HG02885 (cell line): ENCODE results near the gene DENND5B.
A peak's percentile ranks its signal among the peaks of the same experiment; 100 is the strongest.
"Not testable (repeated sequence)": the region's sequence is repeated elsewhere in the genome, so short reads cannot be mapped to it uniquely, and the experiment has no call there.

Source experiments
- ATAC-seq: cut with Tn5 transposase; IDR thresholded peaks from one replicate; pipeline ENCODE4 v1.9.1; 2021; ENCODE audit warnings: mild to moderate bottlenecking; ENCODE audit not compliant: unreplicated experiment, poor library complexity

Gene DENND5B

GRCh38 chr12:31403099-31403607 is 187.8 kb downstream of the DENND5B start:
- ATAC-seq, result peak; percentile 79

- ATAC-seq, result no peak
Measured at GRCh38 chr12:31393004-31393550, 197.9 kb downstream of the DENND5B start.

DNA sequence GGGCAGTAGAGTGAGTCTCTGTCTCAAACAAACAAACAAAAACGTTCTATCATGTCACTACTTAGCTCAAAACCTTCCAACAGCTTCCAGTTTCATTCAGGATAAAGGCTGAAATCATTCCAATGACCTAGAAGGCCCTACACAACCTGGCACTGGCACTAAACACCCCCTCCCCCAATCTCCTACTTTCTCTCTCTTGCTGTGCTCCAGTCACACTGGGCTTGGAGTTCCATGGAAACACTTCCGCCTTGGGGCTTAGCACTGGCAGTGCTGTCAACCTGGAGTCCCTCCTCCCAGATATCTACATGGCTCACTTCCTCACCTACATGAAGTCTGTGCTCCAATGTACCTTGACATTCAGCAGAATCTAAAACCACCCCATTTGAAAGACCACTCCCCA is 199.9 kb downstream of the DENND5B start:
- no peak for ATAC-seq

GRCh38 chr12:31388713-31389112 is 202.2 kb downstream of the DENND5B start:
- ATAC-seq, result no peak

DNA sequence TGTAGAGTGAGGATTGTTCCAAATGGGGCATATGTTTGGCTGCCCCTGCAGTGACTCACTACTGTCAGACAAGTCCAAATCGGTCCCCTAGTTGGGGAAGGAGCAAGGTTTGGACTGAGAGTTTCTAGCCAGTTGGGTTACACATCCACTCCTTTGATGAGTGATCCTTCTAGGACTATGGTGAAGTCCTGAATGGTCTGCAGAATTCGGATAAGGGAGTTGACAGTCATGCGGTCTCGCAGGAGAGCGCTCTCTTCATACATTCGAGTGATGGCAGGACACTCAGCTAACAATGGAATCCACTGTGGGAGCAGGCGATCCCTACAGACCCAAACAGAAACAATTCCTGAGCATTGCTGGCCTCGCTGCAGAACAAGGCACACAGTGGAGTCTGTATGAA is 203.5 kb downstream of the DENND5B start:
- ATAC-seq, result no peak

DNA sequence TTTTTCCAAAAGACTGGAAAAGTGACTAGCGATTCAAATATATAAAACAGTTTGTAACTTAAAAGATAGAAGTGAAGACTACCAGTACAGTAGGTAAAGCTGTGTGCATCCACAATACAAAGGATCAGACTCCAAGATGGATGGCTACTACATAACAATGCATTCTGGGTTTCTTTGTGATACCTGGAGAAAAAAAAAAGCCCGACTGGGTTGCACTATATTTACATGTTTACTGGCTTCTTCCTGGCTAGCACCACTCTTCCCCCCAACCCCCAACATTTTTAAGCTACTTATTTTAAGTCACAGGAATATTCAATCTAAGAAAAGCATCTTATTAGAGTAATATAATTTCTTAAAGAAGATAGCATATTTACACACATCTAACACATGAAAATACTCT is 203.9 kb downstream of the DENND5B start:
- no peak for ATAC-seq

- ATAC-seq, result no peak
Measured at GRCh38 chr12:31386364-31386777, 204.6 kb downstream of the DENND5B start.

DNA sequence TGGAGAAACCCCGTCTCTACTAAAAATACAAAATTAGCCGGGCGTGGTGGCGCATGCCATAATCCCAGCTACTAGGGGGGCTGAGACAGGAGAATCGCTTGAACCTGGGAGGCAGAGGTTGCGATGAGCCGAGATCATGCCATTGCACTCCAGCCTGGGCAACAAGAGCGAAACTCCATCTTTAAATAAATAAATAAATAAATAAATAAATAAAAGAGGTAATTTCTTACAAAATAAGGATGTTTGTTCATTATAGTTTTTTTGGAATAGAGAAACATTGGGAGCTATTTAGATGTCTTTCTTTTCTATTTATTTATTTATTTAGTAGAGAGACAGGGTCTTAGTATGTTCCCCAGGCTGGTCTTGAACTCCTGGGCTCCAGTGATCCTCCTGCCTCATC is 213.7 kb downstream of the DENND5B start:
- ATAC-seq, result not testable (repeated sequence)

DNA sequence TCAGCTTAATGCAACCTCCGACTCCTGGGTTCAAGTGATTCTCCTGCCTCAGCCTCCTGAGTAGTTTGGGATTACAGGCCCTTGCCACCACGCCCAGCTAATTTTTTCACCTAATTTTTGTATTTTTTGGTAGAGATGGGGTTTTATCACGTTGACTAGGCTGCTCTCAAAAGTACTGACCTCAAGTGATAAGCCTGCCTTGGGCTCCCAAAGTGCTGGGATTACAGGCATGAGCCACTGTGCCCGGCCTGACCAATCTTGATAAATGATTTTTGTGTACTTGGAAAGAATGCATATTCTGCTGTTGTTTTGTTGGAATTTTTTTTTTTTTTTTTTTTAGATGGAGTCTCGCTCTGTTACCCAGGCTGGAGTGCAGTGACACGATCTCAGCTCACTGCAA is 215.5 kb downstream of the DENND5B start:
- ATAC-seq, result not testable (repeated sequence)

DNA sequence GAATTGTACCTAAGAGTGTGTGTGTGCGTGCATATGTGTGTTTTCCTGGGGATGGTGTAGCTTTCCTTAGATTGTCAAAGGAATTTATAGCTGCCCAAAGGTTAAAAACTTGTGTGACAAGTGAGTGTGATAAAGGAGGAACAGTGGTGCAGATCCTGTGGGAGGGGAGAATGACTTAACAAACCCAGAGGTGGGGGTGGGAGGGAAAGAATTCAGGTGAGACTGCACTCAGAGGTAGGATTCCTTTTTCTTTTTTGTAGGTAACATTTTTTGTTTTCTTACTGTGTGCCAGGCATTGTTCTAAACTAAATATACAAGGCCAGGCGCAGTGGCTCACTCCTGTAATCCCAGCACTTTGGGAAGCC is 219.7 kb downstream of the DENND5B start:
- no peak for ATAC-seq

DNA sequence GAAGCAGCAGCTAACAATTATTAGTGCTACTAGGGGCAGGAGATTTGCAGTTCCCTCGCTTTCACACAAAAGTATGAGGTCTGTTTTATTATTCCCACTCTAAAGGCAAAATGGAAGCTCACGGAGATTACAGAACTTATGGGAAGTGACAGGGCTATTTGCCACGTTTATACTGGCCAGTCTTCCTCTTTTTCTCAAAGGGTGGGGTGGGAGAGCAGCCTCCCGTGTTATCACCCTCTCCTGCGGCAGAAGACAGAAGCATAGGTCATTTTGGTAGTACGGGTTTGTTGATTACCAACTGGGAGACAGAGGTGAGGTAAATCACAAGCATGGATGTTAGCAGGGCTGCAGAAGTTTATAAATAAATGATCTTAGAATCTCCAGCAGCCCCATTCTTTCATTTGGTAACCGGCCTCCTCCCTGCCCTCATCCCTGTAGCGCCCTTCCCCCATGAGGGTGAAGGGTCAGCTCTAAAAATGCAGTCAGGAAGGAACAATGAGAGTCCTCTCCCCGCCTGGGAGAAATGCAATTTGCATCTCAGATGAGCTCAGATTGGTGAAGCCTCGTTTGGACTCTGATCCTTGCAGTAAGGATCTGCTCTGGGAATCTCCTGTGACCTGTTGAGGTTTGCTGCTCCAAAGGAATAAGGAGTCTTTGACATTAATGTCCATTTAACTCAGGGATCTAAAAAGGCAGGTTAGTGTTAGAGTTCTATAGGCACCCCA is 220.2 kb downstream of the DENND5B start:
- ATAC-seq, result no peak

DNA sequence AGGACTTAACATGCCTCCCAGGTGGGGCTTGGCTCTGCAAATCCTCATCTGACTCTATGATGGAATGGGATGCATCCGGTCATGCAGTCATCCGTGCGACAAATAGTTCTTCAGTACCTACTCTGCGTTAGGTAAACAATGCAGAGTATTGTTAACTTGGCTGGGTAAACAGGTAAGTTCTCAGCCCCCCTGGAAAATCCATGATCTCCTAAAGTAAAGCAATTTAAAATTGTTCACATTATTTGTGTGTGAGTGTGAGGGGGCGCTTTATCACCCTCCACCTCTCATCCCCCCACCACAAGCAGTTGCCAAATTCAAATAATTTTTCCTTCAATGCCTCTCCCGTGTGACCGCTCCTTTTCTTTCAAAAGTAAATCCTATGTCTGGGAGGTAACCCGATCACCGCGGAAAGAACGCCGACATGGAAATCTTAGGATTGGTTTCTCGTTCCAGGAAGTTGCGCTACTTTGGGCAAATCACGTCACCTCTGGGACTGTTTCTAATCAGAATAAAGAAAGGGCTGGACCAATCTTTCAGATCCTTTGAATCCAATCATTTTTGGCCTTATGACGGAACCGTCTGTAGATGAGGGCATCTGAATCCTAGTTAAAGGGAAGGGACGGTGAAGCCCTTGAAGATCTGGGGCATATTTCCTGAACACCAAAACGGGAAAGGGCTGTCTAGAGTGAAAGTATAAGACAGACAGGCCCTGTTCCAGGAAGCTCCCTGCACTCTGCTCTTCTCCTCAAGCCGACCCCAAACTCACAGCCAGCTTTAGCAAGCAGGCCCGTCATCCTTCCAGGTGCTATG is 221.0 kb downstream of the DENND5B start:
- ATAC-seq, result no peak

DNA sequence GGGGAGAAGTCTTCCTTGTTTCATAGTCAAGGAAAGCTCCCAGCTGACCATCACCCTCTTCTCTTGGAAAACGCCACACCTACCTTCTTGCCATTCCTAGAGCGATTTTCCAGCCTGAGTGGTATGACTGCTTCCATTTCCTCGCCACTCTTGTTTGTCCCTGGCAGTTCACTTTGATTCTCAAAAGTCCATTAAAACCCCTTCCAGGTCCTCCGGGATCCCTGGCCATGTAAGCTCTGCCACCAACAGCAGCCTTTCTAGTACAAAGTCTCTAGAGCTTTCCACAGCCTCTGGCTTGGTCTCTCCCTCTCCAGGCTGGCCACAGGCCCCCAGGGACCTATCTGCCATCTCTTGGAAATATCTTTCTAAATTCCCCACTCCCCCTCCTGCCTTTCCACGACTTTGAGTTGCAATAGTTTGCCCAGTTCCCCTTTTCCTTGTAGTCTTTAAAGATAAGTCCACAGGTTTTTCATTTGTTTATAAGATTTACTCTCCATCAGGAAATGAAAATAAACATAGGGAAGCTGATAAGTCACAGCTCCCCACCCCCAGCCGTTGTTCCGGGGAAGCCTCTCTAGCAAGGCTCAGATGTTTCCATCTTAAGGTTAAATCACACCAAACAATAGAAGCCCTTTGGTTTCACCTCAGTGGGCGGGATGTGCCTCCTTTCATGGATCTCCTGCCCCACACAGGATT is 222.1 kb downstream of the DENND5B start:
- no peak for ATAC-seq

GRCh38 chr12:31366104-31366621 is 224.8 kb downstream of the DENND5B start:
- no peak for ATAC-seq

DNA sequence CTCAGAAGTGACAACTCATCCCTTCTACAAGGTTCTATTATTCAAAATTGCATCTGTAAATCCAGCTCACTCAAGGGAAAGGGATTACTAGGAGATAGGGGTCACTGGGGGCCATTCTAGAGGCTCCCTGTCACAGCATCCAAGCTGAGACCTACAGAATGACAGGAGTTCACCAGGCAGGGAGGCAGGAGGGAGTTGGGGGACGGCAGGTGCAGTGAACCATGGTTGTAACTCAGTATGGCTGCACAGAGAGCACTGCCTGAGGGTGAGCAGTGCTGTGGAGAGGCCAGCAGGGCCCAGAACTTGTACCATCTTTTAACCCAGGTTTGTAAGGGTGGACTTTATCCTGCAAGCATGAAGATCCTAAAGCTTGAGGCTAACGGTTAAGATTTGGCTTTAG is 227.1 kb downstream of the DENND5B start:
- ATAC-seq, result no peak

- ATAC-seq, result no peak
Measured at GRCh38 chr12:31363416-31363809, 227.5 kb downstream of the DENND5B start.

DNA sequence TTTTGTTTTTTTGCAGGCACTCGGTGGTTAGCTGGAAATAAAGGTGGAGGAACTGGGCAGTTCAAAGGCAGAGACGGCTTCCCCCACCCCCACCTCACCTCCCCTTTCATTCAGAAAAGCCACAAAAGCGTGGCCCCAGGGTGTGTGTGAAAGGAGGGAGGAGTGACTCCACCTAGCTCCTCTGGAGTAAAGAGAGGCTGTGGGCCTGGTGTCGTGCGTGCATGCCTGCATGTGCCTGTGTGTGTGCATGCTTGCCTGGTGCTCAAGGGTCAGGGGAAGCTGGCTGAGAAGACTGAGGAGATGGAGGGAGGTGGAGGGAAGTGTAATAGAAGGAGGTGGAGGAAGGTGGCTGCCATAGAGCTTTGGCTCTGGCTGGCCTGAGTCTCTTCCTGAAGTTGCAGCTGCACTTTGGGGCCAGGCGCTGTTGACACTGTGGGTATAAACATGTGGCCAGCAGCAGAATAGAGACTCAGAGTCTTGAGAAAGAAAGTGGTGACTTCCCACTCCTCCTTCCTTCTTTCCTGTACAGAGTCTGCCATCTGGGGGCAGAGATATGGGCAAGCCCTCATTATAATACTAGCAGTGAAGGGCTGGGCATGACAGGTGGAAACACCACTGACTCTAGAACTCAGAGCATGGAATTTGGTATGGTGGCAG is 228.0 kb downstream of the DENND5B start:
- peak; percentile 74 for ATAC-seq

- peak; percentile 58 for ATAC-seq
Measured at GRCh38 chr12:31362115-31362758, 228.7 kb downstream of the DENND5B start.

DNA sequence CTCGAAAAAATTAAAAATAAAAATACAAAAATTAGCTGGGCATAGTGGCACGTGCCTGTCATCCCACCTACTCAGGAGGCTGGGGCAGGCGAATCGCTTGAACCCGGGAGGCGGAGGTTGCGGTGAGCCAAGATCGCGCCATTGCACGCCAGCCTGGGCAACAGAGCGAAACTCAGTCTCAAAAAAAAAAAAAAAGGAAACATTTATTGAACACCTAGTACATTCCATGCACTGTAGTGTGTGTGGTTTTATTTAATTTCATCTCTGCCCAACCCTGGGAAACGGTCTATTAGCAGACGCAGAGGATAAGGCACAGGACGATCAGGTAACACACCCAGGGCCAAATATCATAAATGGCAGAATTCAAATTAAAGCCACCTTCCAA is 229.2 kb downstream of the DENND5B start:
- no peak for ATAC-seq

DNA sequence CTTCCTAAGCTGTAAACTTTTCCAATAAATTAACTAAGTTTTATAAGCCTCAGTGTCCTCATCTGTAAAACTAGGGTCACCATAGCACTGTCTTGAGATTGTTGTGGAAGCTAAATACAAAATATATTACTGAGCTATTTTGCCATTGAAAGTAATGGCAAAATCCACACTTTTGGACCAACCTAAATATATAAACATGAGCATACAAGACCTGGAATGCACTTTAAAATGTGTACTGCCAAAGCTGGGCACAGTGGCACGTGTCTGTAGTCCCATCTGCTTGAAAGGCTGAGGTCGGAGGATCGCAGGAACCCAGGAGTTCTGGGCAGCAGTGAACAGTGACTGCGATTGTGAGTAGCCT is 235.2 kb downstream of the DENND5B start:
- ATAC-seq, result no peak
